Measurements from ENCODE around the gene ATP2C2. TPM values are rescaled to one million over a fixed set of nuclear protein-coding genes. Genes with fewer than 3 reads are reported as not detected.

Gene ATP2C2
- total RNA-seq, 1 experiment from 2014 or later, result not detected

DNA sequence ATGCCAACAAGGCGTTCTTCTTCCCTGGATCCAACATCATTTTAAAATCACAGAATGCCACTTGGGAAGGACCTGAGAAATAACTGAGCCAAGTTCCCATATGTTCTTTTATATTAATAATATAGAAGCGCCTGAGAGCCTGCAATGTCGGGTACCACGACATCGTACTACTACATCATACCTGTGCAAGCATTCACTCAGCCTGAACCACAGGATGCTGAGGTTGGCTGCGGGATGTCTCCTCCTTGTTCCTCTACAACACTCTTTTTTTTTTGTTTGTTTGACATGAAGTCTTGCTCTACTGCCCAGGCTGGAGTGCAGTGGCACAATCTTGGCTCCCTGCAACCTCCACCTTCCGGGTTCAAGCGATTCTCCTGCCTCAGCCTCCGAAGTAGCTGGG is 2.1 kb upstream of the ATP2C2 start:
- ChIA-PET CTCF (no interaction called here), POLR2A (no interaction called here)
- intact Hi-C loops (cut with micrococcal nuclease), result no loop called here
- Mint-ChIP-seq H3K27me3 (ENCODE audit: insufficient read depth, unreplicated experiment) (peaks cover 32% of the 10 kb centered on the region), H3K27ac (ENCODE audit: low read depth, unreplicated experiment) (no peak overlapping the region), H3K36me3 (ENCODE audit: insufficient read depth, unreplicated experiment) (no peaks in the 10 kb centered on the region), H3K4me3 (ENCODE audit: unreplicated experiment) (no peak overlapping the region), H3K9me3 (ENCODE audit: unreplicated experiment) (no peaks in the 10 kb centered on the region), H3K4me1 (ENCODE audit: insufficient read depth, unreplicated experiment) (no peaks in the 10 kb centered on the region)
- TF ChIP-seq, protein P1, sequence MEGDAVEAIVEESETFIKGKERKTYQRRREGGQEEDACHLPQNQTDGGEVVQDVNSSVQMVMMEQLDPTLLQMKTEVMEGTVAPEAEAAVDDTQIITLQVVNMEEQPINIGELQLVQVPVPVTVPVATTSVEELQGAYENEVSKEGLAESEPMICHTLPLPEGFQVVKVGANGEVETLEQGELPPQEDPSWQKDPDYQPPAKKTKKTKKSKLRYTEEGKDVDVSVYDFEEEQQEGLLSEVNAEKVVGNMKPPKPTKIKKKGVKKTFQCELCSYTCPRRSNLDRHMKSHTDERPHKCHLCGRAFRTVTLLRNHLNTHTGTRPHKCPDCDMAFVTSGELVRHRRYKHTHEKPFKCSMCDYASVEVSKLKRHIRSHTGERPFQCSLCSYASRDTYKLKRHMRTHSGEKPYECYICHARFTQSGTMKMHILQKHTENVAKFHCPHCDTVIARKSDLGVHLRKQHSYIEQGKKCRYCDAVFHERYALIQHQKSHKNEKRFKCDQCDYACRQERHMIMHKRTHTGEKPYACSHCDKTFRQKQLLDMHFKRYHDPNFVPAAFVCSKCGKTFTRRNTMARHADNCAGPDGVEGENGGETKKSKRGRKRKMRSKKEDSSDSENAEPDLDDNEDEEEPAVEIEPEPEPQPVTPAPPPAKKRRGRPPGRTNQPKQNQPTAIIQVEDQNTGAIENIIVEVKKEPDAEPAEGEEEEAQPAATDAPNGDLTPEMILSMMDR (IDR thresholded peaks at IDR 0.05; ENCODE audit: unreplicated experiment), result no peak
- no TSS peak for BruUV-seq (replicated peaks)
- no peak for DNase-seq (ENCODE audit: unreplicated experiment)

GRCh38 chr16:84367297-84367680 is 1.0 kb upstream of the ATP2C2 start:
- H3K36me3 Mint-ChIP-seq (ENCODE audit: insufficient read depth, unreplicated experiment), result no peaks in the 10 kb centered on the region
- POLR2A ChIA-PET, result no interaction called here
- BruUV-seq (replicated peaks), result no TSS peak
- H3K4me1 Mint-ChIP-seq (ENCODE audit: insufficient read depth, unreplicated experiment), result no peaks in the 10 kb centered on the region
- TF ChIP-seq, protein P1 (IDR thresholded peaks at IDR 0.05; ENCODE audit: unreplicated experiment), result no peak
- intact Hi-C loops (cut with micrococcal nuclease), result no loop called here
- H3K27ac Mint-ChIP-seq (ENCODE audit: low read depth, unreplicated experiment), result no peak overlapping the region
- H3K9me3 Mint-ChIP-seq (ENCODE audit: unreplicated experiment), result no peaks in the 10 kb centered on the region
- H3K27me3 Mint-ChIP-seq (ENCODE audit: insufficient read depth, unreplicated experiment), result peaks cover 43% of the 10 kb centered on the region
- H3K4me3 Mint-ChIP-seq (ENCODE audit: unreplicated experiment), result no peak overlapping the region
- DNase-seq (ENCODE audit: unreplicated experiment), result no peak
- CTCF ChIA-PET, result no interaction called here

- DNase-seq (ENCODE audit: unreplicated experiment), result no peak
- intact Hi-C loops (cut with micrococcal nuclease), result no loop called here
- H3K4me3 Mint-ChIP-seq (ENCODE audit: unreplicated experiment), result no peak overlapping the region
Measured at GRCh38 chr16:84367750-84368307, 509 bp upstream of the ATP2C2 start.

GRCh38 chr16:84369105-84369504 is 767 bp downstream of the ATP2C2 start:
- intact Hi-C loops (cut with micrococcal nuclease), result no loop called here
- Mint-ChIP-seq H3K27ac (ENCODE audit: low read depth, unreplicated experiment) (no peak overlapping the region), H3K4me1 (ENCODE audit: insufficient read depth, unreplicated experiment) (no peaks in the 10 kb centered on the region), H3K36me3 (ENCODE audit: insufficient read depth, unreplicated experiment) (no peaks in the 10 kb centered on the region), H3K27me3 (ENCODE audit: insufficient read depth, unreplicated experiment) (peaks cover 52% of the 10 kb centered on the region), H3K9me3 (ENCODE audit: unreplicated experiment) (no peaks in the 10 kb centered on the region), H3K4me3 (ENCODE audit: unreplicated experiment) (no peak overlapping the region)
- CTCF ChIA-PET, result interaction anchor here (0.9 kb wide), 1 partner anchor 11 kb away, joined by 4 read pairs; no protein-coding TSS in a partner anchor
- POLR2A ChIA-PET, result interaction anchor here (0.7 to 1.6 kb wide), 3 partner anchors 8 to 134 kb away, joined by 4 to 7 read pairs (median 4); no protein-coding TSS in a partner anchor
- TF ChIP-seq, protein P1 (IDR thresholded peaks at IDR 0.05; ENCODE audit: unreplicated experiment), result no peak
- no TSS peak for BruUV-seq (replicated peaks)
- no peak for DNase-seq (ENCODE audit: unreplicated experiment)

More at GRCh38 chr16:84367750-84368307, 509 bp upstream of the ATP2C2 start:
- no TSS peak for BruUV-seq (replicated peaks)
- Mint-ChIP-seq H3K27ac (ENCODE audit: low read depth, unreplicated experiment) (no peak overlapping the region), H3K36me3 (ENCODE audit: insufficient read depth, unreplicated experiment) (no peaks in the 10 kb centered on the region), H3K4me1 (ENCODE audit: insufficient read depth, unreplicated experiment) (no peaks in the 10 kb centered on the region), H3K9me3 (ENCODE audit: unreplicated experiment) (no peaks in the 10 kb centered on the region), H3K27me3 (ENCODE audit: insufficient read depth, unreplicated experiment) (peaks cover 44% of the 10 kb centered on the region)
- POLR2A ChIA-PET, result interaction anchor here (1.2 to 1.6 kb wide), 2 partner anchors 10 kb away, joined by 4 to 7 read pairs; no protein-coding TSS in a partner anchor
- CTCF ChIA-PET, result interaction anchor here (0.7 to 0.8 kb wide), 2 partner anchors 9 to 52 kb away, joined by 4 to 5 read pairs; no protein-coding TSS in a partner anchor
- TF ChIP-seq, protein P1 (IDR thresholded peaks at IDR 0.05; ENCODE audit: unreplicated experiment), result no peak

All from MCF 10A (cell line).